HepG2 (cell line): ENCODE measurements around the gene MCM3AP. TPM values are rescaled to one million over a fixed set of nuclear protein-coding genes. Genes with fewer than 3 reads are reported as not detected.

ENCODE experiments used
- ATAC-seq: fragments of 200-7000 bp; cut with Tn5 transposase; 3 replicates; pipeline ENCODE4 v1.9.1; 2020; ENCODE audit warnings: mild to moderate bottlenecking, moderate library complexity
- BruUV-seq: library from RNA; stranded (reverse); fragments of 400-500 nt; replicated peaks from 2 replicates; lab custom pipeline; 2021; lab: Mats Ljungman, UMichigan
- CTCF ChIA-PET: fragments of 300-600 bp; formaldehyde crosslinking; extraction: SDS; loops from one replicate; lab custom pipeline; 2021; ENCODE audit warnings: low total read pairs, inconsistent platforms, low intra/inter-chr PET ratio; lab: Yijun Ruan, JAX
- POLR2A ChIA-PET: fragments of 350-600 bp; sonication (Branson Sonifier 250); formaldehyde crosslinking; loops from one replicate; lab custom pipeline; 2020; ENCODE audit warnings: antibody characterized with exemption, inconsistent platforms; lab: Yijun Ruan, JAX
- DNase-seq: peaks from one replicate; pipeline ENCODE4 v3.0.0-alpha.2; 2015; ENCODE audit warnings: low spot score
- FAIRE-seq: peaks from 3 replicates; lab custom pipeline; 2011; peaks lifted over from hg19 to GRCh38; lab: Jason Lieb, UNC
- H2AFZ ChIP-seq: one replicate; pipeline ENCODE4 v1.6.1; 2011; ENCODE audit warnings: low read length, inconsistent platforms
- H3K27ac ChIP-seq: fragments of 300-600 bp; 3 replicates; pipeline ENCODE4 v1.8.0; 2011; ENCODE audit warnings: mixed run types, mild to moderate bottlenecking, mixed read lengths, low read length, inconsistent platforms; ENCODE audit not compliant: insufficient read depth; ENCODE audit errors: extremely low read length
- H3K27me3 ChIP-seq, 2 experiments: fragments of 200-600 bp in 1 of 2; 2 replicates in 1 of 2; 3 replicates in 1 of 2; pipeline versions ENCODE4 v1.6.0 to v1.8.0; 2011; ENCODE audit warnings: low read length in 2 of 2, mild to moderate bottlenecking in 2 of 2, moderate library complexity in 2 of 2, inconsistent platforms in 1 of 2; ENCODE audit not compliant: insufficient read depth in 2 of 2, control insufficient read depth in 1 of 2
- H3K36me3 ChIP-seq, 2 experiments: fragments of 200-600 bp in 1 of 2; replicated peaks in 1 of 2; 2 replicates in 1 of 2; 3 replicates in 1 of 2; pipeline versions ENCODE4 v1.5.1 to v1.8.0; 2011; ENCODE audit warnings: low read length in 2 of 2, inconsistent platforms in 1 of 2; ENCODE audit not compliant: insufficient read depth in 2 of 2, control insufficient read depth in 1 of 2
- H3K4me1 ChIP-seq: 2 replicates; pipeline ENCODE4 v1.5.1; 2012; ENCODE audit warnings: low read length, inconsistent platforms; ENCODE audit not compliant: insufficient read depth
- H3K4me2 ChIP-seq: 2 replicates; pipeline ENCODE4 v1.6.0; 2011; ENCODE audit warnings: low read depth, low read length, inconsistent platforms
- H3K4me3 ChIP-seq, 3 experiments: fragments of 200-600 bp in 1 of 3; sonication (generic), shearing (Covaris generic) in 1 of 3; replicated peaks in 1 of 3; 2 replicates each; pipeline ENCODE4 v1.5.1; 2011 to 2016; ENCODE audit warnings: low read length in 3 of 3, inconsistent platforms in 2 of 3, low read depth in 2 of 3, mild to moderate bottlenecking in 2 of 3, control low read depth in 1 of 3, mixed read lengths in 1 of 3; ENCODE audit not compliant: insufficient read depth in 1 of 3
- H3K79me2 ChIP-seq: one replicate; pipeline ENCODE4 v1.6.1; 2011; ENCODE audit warnings: low read length, inconsistent platforms; ENCODE audit not compliant: insufficient read depth
- H3K9ac ChIP-seq: 2 replicates; pipeline ENCODE4 v1.6.0; 2011; ENCODE audit warnings: mild to moderate bottlenecking, low read depth, low read length, inconsistent platforms; ENCODE audit not compliant: insufficient read depth
- H3K9me3 ChIP-seq: 2 replicates; pipeline ENCODE4 v1.5.1; 2012; ENCODE audit warnings: mild to moderate bottlenecking, low read length
- H4K20me1 ChIP-seq: 2 replicates; pipeline ENCODE4 v1.6.0; 2011; ENCODE audit warnings: inconsistent platforms, mild to moderate bottlenecking, low read length, moderate library complexity; ENCODE audit not compliant: insufficient read depth
- CEBPG ChIP-seq: IDR thresholded peaks from 2 replicates; pipeline ENCODE4 v1.6.1; 2016
- MYC ChIP-seq: sonication (generic); formaldehyde crosslinking; IDR thresholded peaks from 2 replicates; pipeline ENCODE4 v1.9.0; 2021; ENCODE audit warnings: missing genetic modification reagents, borderline replicate concordance
- NFKB2 ChIP-seq: sonication (generic); formaldehyde crosslinking; IDR thresholded peaks from 2 replicates; pipeline ENCODE4 v1.4.0; 2020; ENCODE audit warnings: missing genetic modification reagents, borderline replicate concordance
- RCOR2 ChIP-seq: IDR thresholded peaks from 2 replicates; pipeline ENCODE4 v1.6.1; 2016; ENCODE audit warnings: missing biosample characterization, missing genetic modification reagents
- SATB2 ChIP-seq: sonication (generic); formaldehyde crosslinking; IDR thresholded peaks from 2 replicates; pipeline ENCODE4 v1.5.0; 2020; ENCODE audit warnings: missing genetic modification reagents
- ZBTB38 ChIP-seq: sonication (generic); formaldehyde crosslinking; IDR thresholded peaks from 2 replicates; pipeline ENCODE4 v1.5.1; 2020; ENCODE audit warnings: mild to moderate bottlenecking, missing genetic modification reagents
- ZNF17 ChIP-seq: sonication (generic); formaldehyde crosslinking; IDR thresholded peaks from 2 replicates; pipeline ENCODE4 v1.5.0; 2020; ENCODE audit warnings: mild to moderate bottlenecking, missing genetic modification reagents
- ZNF580 ChIP-seq: IDR thresholded peaks from 2 replicates; pipeline ENCODE4 v1.6.1; 2016; ENCODE audit warnings: low read depth, borderline replicate concordance
- WGBS: methylation state at CpG from one replicate; pipeline ENCODE4 v1.1.6; 2017; ENCODE audit warnings: low lambda C conversion rate; 5-methylcytosine and 5-hydroxymethylcytosine counted together
- in situ Hi-C: cut with HindIII; loops from 2 replicates; pipeline ENCODE4 v1.10.0; 2017; ENCODE audit warnings: low pct_unique_long_range_greater_than_20kb; ENCODE audit not compliant: extremely low pct_ligation_motif_present
- intact Hi-C: fragments of 100-400 bp; cut with micrococcal nuclease; formaldehyde crosslinking; loops from one replicate; pipeline ENCODE4 v1.10.0; 2022; ENCODE audit not compliant: unreplicated experiment
- polyA plus RNA-seq, 8 experiments: library from polyadenylated mRNA; depleted of rRNA in 3 of 8; stranded (reverse) in 7 of 8; unstranded in 1 of 8; fragments of >200 nt; fragmentation: Illumina TruSeq in 4 of 8; extraction: Trizol in 4 of 8; gene quantifications; 2 replicates each; pipeline versions ENCODE4 v1.2.1 to v1.2.3, GENCODE V29; 2011 to 2016; ENCODE audit warnings: low read depth in 4 of 8, missing spikeins in 1 of 8, mixed read lengths in 1 of 8; ENCODE audit not compliant: insufficient read depth in 1 of 8
- total RNA-seq, 5 experiments: library from RNA; depleted of rRNA; stranded (reverse); fragments of >200 nt; fragmentation: Illumina TruSeq; extraction: Trizol; gene quantifications; 2 replicates each; pipeline ENCODE4 v1.2.3, GENCODE V29; 2016; ENCODE audit warnings: low read depth in 1 of 5
- TF ChIP-seq, protein P1 (sequence below): sonication (generic); formaldehyde crosslinking; IDR thresholded peaks from 2 replicates; pipeline ENCODE4 v1.4.0; 2020; ENCODE audit warnings: missing genetic modification reagents, borderline replicate concordance
- TF ChIP-seq, protein P2 (sequence below): sonication (generic); formaldehyde crosslinking; IDR thresholded peaks from 2 replicates; pipeline ENCODE4 v1.4.0; 2020; ENCODE audit warnings: mild to moderate bottlenecking, low read depth, missing genetic modification reagents

The MCM3AP gene
- total and polyA plus RNA-seq, 2 of the 13 experiments (the other 11 are each of a cell fraction or from before 2014, with no cell fraction given) = 27.0 to 54.7 TPM

- CTCF ChIA-PET = no interaction called here
- no peak overlapping the region for H2AFZ ChIP-seq
- no peaks in the 10 kb centered on the region for H3K9me3 ChIP-seq
- H3K4me3 ChIP-seq = no peak overlapping the region
- in situ Hi-C loops = no loop called here
- no peak for FAIRE-seq
- peaks cover 0 to 21% of the 10 kb centered on the region in 2 experiments; a peak in 2 of 5 replicates for H3K36me3 ChIP-seq
- DNase-seq = no peak
- no peak overlapping the region for H3K4me2 ChIP-seq
- H4K20me1 ChIP-seq = no peaks in the 10 kb centered on the region
- no peak for ATAC-seq
- H3K9ac ChIP-seq = no peak overlapping the region
- no TSS peak for BruUV-seq
- intact Hi-C loops = no loop called here
- no peaks in the 10 kb centered on the region for H3K79me2 ChIP-seq
- H3K27me3 ChIP-seq = no peaks in the 10 kb centered on the region
- POLR2A ChIA-PET = no interaction called here
- no peaks in the 10 kb centered on the region for H3K4me1 ChIP-seq
- TF ChIP-seq NFKB2 (CRISPR knock-in tag) (no peak), RCOR2 (no peak), ZNF580 (no peak), ZBTB38 (CRISPR knock-in tag) (no peak), CEBPG (CRISPR knock-in tag) (no peak), ZNF17 (no peak), MYC (CRISPR knock-in tag) (no peak), SATB2 (CRISPR knock-in tag) (no peak)
- TF ChIP-seq, protein P1, sequence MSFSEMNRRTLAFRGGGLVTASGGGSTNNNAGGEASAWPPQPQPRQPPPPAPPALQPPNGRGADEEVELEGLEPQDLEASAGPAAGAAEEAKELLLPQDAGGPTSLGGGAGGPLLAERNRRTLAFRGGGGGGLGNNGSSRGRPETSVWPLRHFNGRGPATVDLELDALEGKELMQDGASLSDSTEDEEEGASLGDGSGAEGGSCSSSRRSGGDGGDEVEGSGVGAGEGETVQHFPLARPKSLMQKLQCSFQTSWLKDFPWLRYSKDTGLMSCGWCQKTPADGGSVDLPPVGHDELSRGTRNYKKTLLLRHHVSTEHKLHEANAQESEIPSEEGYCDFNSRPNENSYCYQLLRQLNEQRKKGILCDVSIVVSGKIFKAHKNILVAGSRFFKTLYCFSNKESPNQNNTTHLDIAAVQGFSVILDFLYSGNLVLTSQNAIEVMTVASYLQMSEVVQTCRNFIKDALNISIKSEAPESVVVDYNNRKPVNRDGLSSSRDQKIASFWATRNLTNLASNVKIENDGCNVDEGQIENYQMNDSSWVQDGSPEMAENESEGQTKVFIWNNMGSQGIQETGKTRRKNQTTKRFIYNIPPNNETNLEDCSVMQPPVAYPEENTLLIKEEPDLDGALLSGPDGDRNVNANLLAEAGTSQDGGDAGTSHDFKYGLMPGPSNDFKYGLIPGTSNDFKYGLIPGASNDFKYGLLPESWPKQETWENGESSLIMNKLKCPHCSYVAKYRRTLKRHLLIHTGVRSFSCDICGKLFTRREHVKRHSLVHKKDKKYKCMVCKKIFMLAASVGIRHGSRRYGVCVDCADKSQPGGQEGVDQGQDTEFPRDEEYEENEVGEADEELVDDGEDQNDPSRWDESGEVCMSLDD (CRISPR knock-in tag) = no peak
- TF ChIP-seq, protein P2, sequence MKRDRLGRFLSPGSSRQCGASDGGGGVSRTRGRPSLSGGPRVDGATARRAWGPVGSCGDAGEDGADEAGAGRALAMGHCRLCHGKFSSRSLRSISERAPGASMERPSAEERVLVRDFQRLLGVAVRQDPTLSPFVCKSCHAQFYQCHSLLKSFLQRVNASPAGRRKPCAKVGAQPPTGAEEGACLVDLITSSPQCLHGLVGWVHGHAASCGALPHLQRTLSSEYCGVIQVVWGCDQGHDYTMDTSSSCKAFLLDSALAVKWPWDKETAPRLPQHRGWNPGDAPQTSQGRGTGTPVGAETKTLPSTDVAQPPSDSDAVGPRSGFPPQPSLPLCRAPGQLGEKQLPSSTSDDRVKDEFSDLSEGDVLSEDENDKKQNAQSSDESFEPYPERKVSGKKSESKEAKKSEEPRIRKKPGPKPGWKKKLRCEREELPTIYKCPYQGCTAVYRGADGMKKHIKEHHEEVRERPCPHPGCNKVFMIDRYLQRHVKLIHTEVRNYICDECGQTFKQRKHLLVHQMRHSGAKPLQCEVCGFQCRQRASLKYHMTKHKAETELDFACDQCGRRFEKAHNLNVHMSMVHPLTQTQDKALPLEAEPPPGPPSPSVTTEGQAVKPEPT (CRISPR knock-in tag) = no peak
- TF ChIP-seq, all 625 proteins: peak for 0
- no peak overlapping the region for H3K27ac ChIP-seq
- WGBS = over 99% methylated on average over 5 of the region's 5 CpGs
Measured at GRCh38 chr21:46304437-46304836, 19.0 kb upstream of the MCM3AP start.
